Choroid plexus epithelial cell (primary cell): ENCODE data around the gene ODC1.

Experiments
- DNase-seq: peaks from one replicate; pipeline ENCODE4 v3.0.0-alpha.2; 2010; ENCODE audit warnings: low read depth
- H3K4me3 ChIP-seq: 2 replicates; pipeline ENCODE4 v1.5.1; 2011; ENCODE audit warnings: low read depth, mild to moderate bottlenecking, control low read depth, low read length, moderate library complexity
- CTCF ChIP-seq: conservative IDR thresholded peaks from 2 replicates; pipeline ENCODE4 v1.5.1; 2011; ENCODE audit warnings: low read depth, mild to moderate bottlenecking, control low read depth, inconsistent platforms, low read length, moderate library complexity

Gene ODC1

GRCh38 chr2:10422251-10422650 lies 25.9 kb downstream of the ODC1 start:
- DNase-seq: no peak
- H3K4me3 ChIP-seq: no peak overlapping the region
- TF ChIP-seq CTCF: no peak

- H3K4me3 ChIP-seq: no peak overlapping the region
- no peak for DNase-seq
- no peak for TF ChIP-seq CTCF
These were observed 28.4 kb downstream of the ODC1 start for GRCh38 chr2:10419553-10420257.

- no peak for TF ChIP-seq CTCF
- no peak for DNase-seq
- no peak overlapping the region for H3K4me3 ChIP-seq
These were observed 30.4 kb downstream of the ODC1 start for GRCh38 chr2:10417551-10418335.

- DNase-seq: no peak
- no peak overlapping the region for H3K4me3 ChIP-seq
- no peak for TF ChIP-seq CTCF
These were observed 32.5 kb downstream of the ODC1 start for GRCh38 chr2:10415640-10416039.

- DNase-seq: no peak
- TF ChIP-seq CTCF: no peak
- H3K4me3 ChIP-seq: no peak overlapping the region
These were observed 33.1 kb downstream of the ODC1 start for GRCh38 chr2:10415048-10415447.

GRCh38 chr2:10414591-10414990 lies 33.5 kb downstream of the ODC1 start:
- TF ChIP-seq CTCF: no peak
- no peak for DNase-seq
- H3K4me3 ChIP-seq: no peak overlapping the region
